ENCODE measurements around the gene QKI.

QKI gene

GRCh38 chr6:163412801-163413344 lies 1.6 kb upstream of the QKI start:
- peak overlapping the region; percentile 91 for H3K4me3 ChIP-seq (ENCODE audit: low read depth, low read length)
- DNase-seq (ENCODE audit: low read depth): no peak

GRCh38 chr6:163413345-163414116 lies 987 bp upstream of the QKI start:
- no peak for TF ChIP-seq CTCF (IDR thresholded peaks at IDR 0.05; ENCODE audit: low read depth, low read length, missing control alignments)
- H3K4me3 ChIP-seq (ENCODE audit: low read depth, low read length): peak overlapping the region; percentile 91
- peak; percentile 57 for DNase-seq (ENCODE audit: low read depth)

More at GRCh38 chr6:163412801-163413344, 1.6 kb upstream of the QKI start:
- no peak for TF ChIP-seq CTCF (IDR thresholded peaks at IDR 0.05; ENCODE audit: low read depth, low read length, missing control alignments)

- no peak for TF ChIP-seq CTCF (IDR thresholded peaks at IDR 0.05; ENCODE audit: low read depth, low read length, missing control alignments)
Measured at GRCh38 chr6:163414946-163415619, 565 bp downstream of the QKI start.

GRCh38 chr6:163415620-163416556 lies 1.4 kb downstream of the QKI start:
- no peak for DNase-seq (ENCODE audit: low read depth)
- TF ChIP-seq CTCF (IDR thresholded peaks at IDR 0.05; ENCODE audit: low read depth, low read length, missing control alignments): no peak

More at GRCh38 chr6:163414946-163415619, 565 bp downstream of the QKI start:
- DNase-seq (ENCODE audit: low read depth): no peak
- peak overlapping the region; percentile 91 for H3K4me3 ChIP-seq (ENCODE audit: low read depth, low read length)

GRCh38 chr6:163416557-163417253 lies 2.2 kb downstream of the QKI start:
- H3K4me3 ChIP-seq (ENCODE audit: low read depth, low read length): peak overlapping the region; percentile 91
- peak; percentile 46 for TF ChIP-seq CTCF (IDR thresholded peaks at IDR 0.05; ENCODE audit: low read depth, low read length, missing control alignments)
- no peak for DNase-seq (ENCODE audit: low read depth)

More at GRCh38 chr6:163415620-163416556, 1.4 kb downstream of the QKI start:
- H3K4me3 ChIP-seq (ENCODE audit: low read depth, low read length): peak overlapping the region; percentile 91

GRCh38 chr6:163417595-163417994 lies 3.1 kb downstream of the QKI start:
- peak overlapping the region; percentile 23; the same call in 1 of the 2 replicates for H3K4me3 ChIP-seq (ENCODE audit: low read depth, low read length)
- DNase-seq (ENCODE audit: low read depth): no peak
- no peak for TF ChIP-seq CTCF (IDR thresholded peaks at IDR 0.05; ENCODE audit: low read depth, low read length, missing control alignments)

Data from GM12864 (cell line).